Spleen (tissue), 11 donors: ENCODE results near the gene ACKR3. TPM values are rescaled to one million over a fixed set of nuclear protein-coding genes. Genes with fewer than 3 reads are reported as not detected.
A peak's percentile ranks its signal among the peaks of the same experiment; 100 is the strongest.

ENCODE experiments used
- DNase-seq: peaks from one replicate; pipeline ENCODE4 v3.0.0-alpha.2; 2020
- H3K27ac ChIP-seq, 8 donors: fragments of 200-600 bp; sonication (generic) in 7 of 8; 1 replicate in 4 of 8; 2 replicates in 4 of 8; pipeline versions ENCODE4 v1.5.0 to v1.8.0; 2016 to 2021; ENCODE audit warnings: inconsistent platforms in 4 of 8, mild to moderate bottlenecking in 4 of 8, moderate library complexity in 1 of 8
- H3K27me3 ChIP-seq, 7 donors: fragments of 200-600 bp; sonication (generic) in 6 of 7; replicated peaks in 1 of 7; 1 replicate in 4 of 7; 2 replicates in 3 of 7; pipeline versions ENCODE4 v1.5.0 to v1.8.0; 2016 to 2021; ENCODE audit warnings: inconsistent platforms in 3 of 7, mild to moderate bottlenecking in 1 of 7
- H3K36me3 ChIP-seq, 6 donors: fragments of 200-600 bp; sonication (generic) in 5 of 6; 1 replicate in 4 of 6; 2 replicates in 2 of 6; pipeline versions ENCODE4 v1.5.0 to v1.8.0; 2016 to 2021; ENCODE audit warnings: inconsistent platforms in 2 of 6
- H3K4me1 ChIP-seq, 6 donors: fragments of 200-600 bp; sonication (generic) in 5 of 6; 1 replicate in 3 of 6; 2 replicates in 3 of 6; pipeline versions ENCODE4 v1.5.0 to v1.8.0; 2016 to 2021; ENCODE audit warnings: inconsistent platforms in 3 of 6
- H3K4me3 ChIP-seq, 8 donors: fragments of 200-600 bp; sonication (generic) in 7 of 8; 1 replicate in 4 of 8; 2 replicates in 4 of 8; pipeline versions ENCODE4 v1.5.0 to v1.8.0; 2016 to 2021; ENCODE audit warnings: inconsistent platforms in 4 of 8, mild to moderate bottlenecking in 4 of 8, moderate library complexity in 2 of 8
- H3K9me3 ChIP-seq, 8 donors: fragments of 200-600 bp; sonication (generic) in 7 of 8; 1 replicate in 4 of 8; 2 replicates in 4 of 8; pipeline versions ENCODE4 v1.5.0 to v1.8.0; 2016 to 2021; ENCODE audit warnings: inconsistent platforms in 4 of 8
- POLR2A ChIP-seq, 3 donors: fragments of 450-650 bp; IDR thresholded peaks; one replicate each; pipeline ENCODE4 v1.5.1; 2017; ENCODE audit warnings: antibody characterized with exemption in 3 of 3, mild to moderate bottlenecking in 1 of 3
- POLR2AphosphoS5 ChIP-seq, 3 donors: sonication (generic); formaldehyde crosslinking; IDR thresholded peaks; one replicate each; pipeline ENCODE4 v1.5.1; 2017; ENCODE audit warnings: antibody characterized with exemption in 3 of 3
- WGBS, 5 donors: extraction: QIAGEN DNeasy Blood & Tissue Kit in 3 of 5; methylation state at CpG; one replicate each; pipeline versions ENCODE4 v1.1.5 to v1.1.7; 2013 to 2018; 5-methylcytosine and 5-hydroxymethylcytosine counted together
- intact Hi-C: fragments of 100-400 bp; cut with DNase I; formaldehyde crosslinking; loops from one replicate; pipeline ENCODE4 v1.15.0; 2023; ENCODE audit warnings: low total_unique reads
- polyA plus RNA-seq, 3 donors: library from polyadenylated mRNA; stranded (reverse); fragments of 200-250 nt; gene quantifications; one replicate each; pipeline ENCODE4 v1.2.1, GENCODE V29; 2013
- total RNA-seq, 7 donors: library from RNA; depleted of rRNA in 3 of 7; stranded (reverse); fragments of >200 nt in 3 of 7; fragmentation: NEBNext Ultra II Directional in 4 of 7; extraction: Animal tissue kit (Norgen Biotek cat#: 25700) in 4 of 7; gene quantifications; one replicate each; pipeline versions ENCODE4 v1.1.0 to v1.2.1, GENCODE V29; 2016 to 2021
- TF ChIP-seq, protein P1 (sequence below), 11 experiments: fragments of 200-600 bp in 7 of 11; fragments of 450-650 bp in 4 of 11; sonication (generic) in 4 of 11; IDR thresholded peaks in 8 of 11; conservative IDR thresholded peaks in 3 of 11; 1 replicate in 7 of 11; 2 replicates in 4 of 11; pipeline versions ENCODE4 v1.4.0 to v1.8.0; 2016 to 2021; ENCODE audit warnings: antibody characterized with exemption in 11 of 11, inconsistent platforms in 4 of 11, mild to moderate bottlenecking in 1 of 11
- donor health status: healthy with polysubstance abuse.
- donor health status: DM: no; HTN: no; CAD: no; lungs with moderate emphysema.
- donor health status: DM: no; HTN: no; CAD: no.
- donor health status: Bipolar disorder and iron deficiency.
- donor health status: healthy.
- donor health status: DM: no; HTN: no; CAD: no.
- donor health status: DM: yes; HTN: yes; CAD: no.

ACKR3 gene
- total and polyA plus RNA-seq, 10 donors, result 11.5 to 164 (median 67.0) TPM

DNA sequence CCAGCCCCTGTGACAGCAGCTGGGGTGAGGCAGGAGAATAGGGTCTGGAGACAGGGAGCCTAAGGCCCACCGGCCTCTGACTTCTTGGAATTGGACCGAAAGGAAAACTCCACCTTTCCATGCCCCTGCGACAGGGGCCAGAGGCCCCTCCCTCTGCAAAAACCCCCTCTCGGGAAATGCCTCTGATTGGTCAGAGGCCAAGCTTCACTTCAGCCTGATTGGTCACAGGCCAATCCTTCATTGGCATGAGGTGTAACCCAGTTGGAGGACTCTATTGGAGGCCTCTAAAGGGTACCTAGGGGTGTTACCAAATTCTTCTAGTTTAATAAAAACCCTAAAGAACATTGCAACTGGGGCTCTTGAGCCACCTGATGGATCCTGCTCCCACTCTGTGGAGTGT, 5.7 kb upstream of the ACKR3 start:
- intact Hi-C loops, result no loop called here
- TF ChIP-seq, protein P1, sequence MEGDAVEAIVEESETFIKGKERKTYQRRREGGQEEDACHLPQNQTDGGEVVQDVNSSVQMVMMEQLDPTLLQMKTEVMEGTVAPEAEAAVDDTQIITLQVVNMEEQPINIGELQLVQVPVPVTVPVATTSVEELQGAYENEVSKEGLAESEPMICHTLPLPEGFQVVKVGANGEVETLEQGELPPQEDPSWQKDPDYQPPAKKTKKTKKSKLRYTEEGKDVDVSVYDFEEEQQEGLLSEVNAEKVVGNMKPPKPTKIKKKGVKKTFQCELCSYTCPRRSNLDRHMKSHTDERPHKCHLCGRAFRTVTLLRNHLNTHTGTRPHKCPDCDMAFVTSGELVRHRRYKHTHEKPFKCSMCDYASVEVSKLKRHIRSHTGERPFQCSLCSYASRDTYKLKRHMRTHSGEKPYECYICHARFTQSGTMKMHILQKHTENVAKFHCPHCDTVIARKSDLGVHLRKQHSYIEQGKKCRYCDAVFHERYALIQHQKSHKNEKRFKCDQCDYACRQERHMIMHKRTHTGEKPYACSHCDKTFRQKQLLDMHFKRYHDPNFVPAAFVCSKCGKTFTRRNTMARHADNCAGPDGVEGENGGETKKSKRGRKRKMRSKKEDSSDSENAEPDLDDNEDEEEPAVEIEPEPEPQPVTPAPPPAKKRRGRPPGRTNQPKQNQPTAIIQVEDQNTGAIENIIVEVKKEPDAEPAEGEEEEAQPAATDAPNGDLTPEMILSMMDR (IDR thresholded peaks at IDR 0.05 in 8 of 11, conservative IDR thresholded peaks at IDR 0.05 in 3 of 11), result no peak
- no peak for TF ChIP-seq POLR2AphosphoS5 (IDR thresholded peaks at IDR 0.05)
- TF ChIP-seq POLR2A (IDR thresholded peaks at IDR 0.05), result no peak
- 91 to 100% (median 94%) methylated on average over 4 of the region's 4 CpGs for WGBS, 5 donors

DNA sequence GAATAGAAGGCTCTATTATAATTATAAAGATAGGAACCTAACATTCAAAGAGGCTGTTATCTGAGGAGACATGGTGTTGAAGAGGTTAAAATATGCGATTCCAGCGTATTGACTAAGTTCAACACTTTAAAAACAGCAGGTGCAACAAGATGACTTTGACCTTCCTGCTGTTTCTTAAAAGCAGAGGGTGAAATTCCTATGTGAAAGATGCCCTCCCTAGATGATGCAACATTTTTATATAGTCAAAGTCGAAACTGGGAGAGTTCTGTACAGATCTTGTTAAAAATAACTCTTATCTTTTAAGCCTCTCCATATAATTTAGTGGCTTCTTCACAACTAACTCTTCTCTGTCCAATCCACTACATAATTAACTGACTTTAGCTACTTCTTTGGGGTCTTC, 4.4 kb upstream of the ACKR3 start:
- Histone ChIP-seq H3K4me1 (peaks cover 9 to 48% (median 32%) of the 10 kb centered on the region in 6 donors), H3K27me3 (peaks cover 0 to 20% (median 0%) of the 10 kb centered on the region in 7 donors), H3K9me3 (no peaks in the 10 kb centered on the region), H3K4me3 (no peak overlapping the region), H3K36me3 (no peaks in the 10 kb centered on the region), H3K27ac (no peak overlapping the region)
- no peak for DNase-seq
- intact Hi-C loops, result loop anchor here (5.0 kb wide), 1 partner anchor 53 kb away; no protein-coding TSS in a partner anchor
- 53 to 75% (median 64%) methylated on average over 3 of the region's 3 CpGs for WGBS, 5 donors
- TF ChIP-seq POLR2A (IDR thresholded peaks at IDR 0.05) (no peak), POLR2AphosphoS5 (IDR thresholded peaks at IDR 0.05) (no peak)
- TF ChIP-seq, protein P1 (IDR thresholded peaks at IDR 0.05 in 8 of 11, conservative IDR thresholded peaks at IDR 0.05 in 3 of 11), result no peak

More for the DNA sequence above, 5.7 kb upstream of the ACKR3 start:
- Histone ChIP-seq H3K27me3 (peaks cover 0 to 17% (median 0%) of the 10 kb centered on the region in 7 donors), H3K9me3 (no peaks in the 10 kb centered on the region), H3K36me3 (no peaks in the 10 kb centered on the region), H3K27ac (no peak overlapping the region), H3K4me1 (peaks cover 6 to 43% (median 21%) of the 10 kb centered on the region in 6 donors), H3K4me3 (no peak overlapping the region)
- DNase-seq, result no peak

DNA sequence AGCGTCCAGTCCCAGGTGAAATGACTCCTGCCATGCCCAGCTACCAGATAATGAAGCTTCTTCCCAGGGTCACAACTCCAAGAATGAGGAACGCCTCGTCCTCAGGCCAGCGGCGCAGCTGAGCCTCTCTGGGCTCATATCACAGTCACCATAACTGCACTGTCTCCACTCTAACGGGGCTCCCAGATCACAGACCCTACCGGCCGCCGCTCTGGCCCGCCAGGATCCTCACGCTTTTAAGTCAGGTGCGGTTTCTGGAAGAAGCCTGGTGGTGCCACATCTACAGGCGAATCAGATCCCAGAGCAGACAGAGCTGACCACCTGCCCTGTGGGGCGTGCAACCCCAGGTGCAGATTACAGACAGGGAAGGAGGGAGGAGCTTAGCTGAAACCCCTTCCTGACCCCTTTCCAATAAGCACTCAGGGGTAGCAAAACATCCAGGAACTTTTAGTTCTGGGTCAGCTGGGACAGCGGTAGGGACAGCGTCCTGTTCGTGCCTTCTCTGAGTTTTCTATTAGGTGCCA, 3.7 kb upstream of the ACKR3 start:
- Histone ChIP-seq H3K4me3 (no peak overlapping the region), H3K27me3 (peaks cover 0 to 20% (median 0%) of the 10 kb centered on the region in 7 donors), H3K36me3 (no peaks in the 10 kb centered on the region), H3K4me1 (peaks cover 9 to 56% (median 39%) of the 10 kb centered on the region in 6 donors), H3K27ac (no peak overlapping the region), H3K9me3 (no peaks in the 10 kb centered on the region)
- intact Hi-C loops, result loop anchor here (5.0 kb wide), 1 partner anchor 54 kb away; no protein-coding TSS in a partner anchor
- peak; percentile 45 for DNase-seq
- no peak for TF ChIP-seq POLR2AphosphoS5 (IDR thresholded peaks at IDR 0.05)
- TF ChIP-seq POLR2A (IDR thresholded peaks at IDR 0.05), result no peak
- TF ChIP-seq, protein P1 (IDR thresholded peaks at IDR 0.05 in 8 of 11, conservative IDR thresholded peaks at IDR 0.05 in 3 of 11), result no peak
- WGBS, 5 donors, result 91 to 97% (median 96%) methylated on average over 14 to 17 of the region's 17 CpGs

DNA sequence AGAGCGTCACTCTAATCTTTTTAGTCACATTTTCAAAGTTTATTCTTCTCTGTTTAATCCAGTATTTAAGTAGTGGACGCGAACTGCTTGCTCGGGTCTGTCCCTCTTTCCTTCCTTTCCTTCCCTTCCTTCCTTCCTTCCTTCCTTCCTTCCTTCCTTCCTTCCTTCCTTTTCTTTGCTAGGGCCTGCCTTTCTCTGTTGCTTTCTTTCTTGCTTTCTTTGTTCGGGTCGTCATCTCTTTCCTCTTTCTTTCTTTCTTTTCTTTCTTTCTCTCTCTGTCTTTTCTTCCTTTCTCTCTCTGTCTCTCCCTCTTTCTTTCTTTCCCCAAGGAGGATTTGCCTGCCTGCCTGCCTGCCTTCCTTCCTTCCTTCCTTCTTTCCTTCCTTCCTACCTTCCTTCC, 3.0 kb upstream of the ACKR3 start:
- Histone ChIP-seq H3K4me3 (no peak overlapping the region), H3K9me3 (no peaks in the 10 kb centered on the region), H3K27me3 (peaks cover 0 to 20% (median 0%) of the 10 kb centered on the region in 7 donors), H3K27ac (peak overlapping the region in 1 of 8 donors; percentile 83), H3K4me1 (peaks cover 9 to 61% (median 40%) of the 10 kb centered on the region in 6 donors), H3K36me3 (no peaks in the 10 kb centered on the region)
- intact Hi-C loops, result loop anchor here (5.0 kb wide), 1 partner anchor 54 kb away; no protein-coding TSS in a partner anchor
- DNase-seq, result no peak
- 72 to 83% (median 74%) methylated on average over 6 of the region's 6 CpGs for WGBS, 5 donors
- no peak for TF ChIP-seq POLR2A (IDR thresholded peaks at IDR 0.05)
- TF ChIP-seq, protein P1 (IDR thresholded peaks at IDR 0.05 in 8 of 11, conservative IDR thresholded peaks at IDR 0.05 in 3 of 11), result no peak
